CD8-positive, alpha-beta memory T cell (primary cell): ENCODE results near the gene ERBB2. TPM values are rescaled to one million over a fixed set of nuclear protein-coding genes. Genes with fewer than 3 reads are reported as not detected.

ENCODE experiments used
- CTCF ChIA-PET: fragments of 350-600 bp; sonication (Branson Sonifier 250); formaldehyde crosslinking; loops from one replicate; lab custom pipeline; 2021; ENCODE audit warnings: antibody characterized with exemption; lab: Charles Lee
- POLR2A ChIA-PET: fragments of 350-600 bp; sonication (Branson Sonifier 250); formaldehyde crosslinking; loops from one replicate; lab custom pipeline; 2021; ENCODE audit warnings: antibody characterized with exemption; lab: Charles Lee
- DNase-seq, 5 donors: peaks; one replicate each; pipeline versions ENCODE4 v3.0.0 to v3.0.0-alpha.2; 2020 to 2022; ENCODE audit warnings: mixed read lengths in 1 of 5
- H3K27ac ChIP-seq: one replicate; pipeline ENCODE4 v1.7.0; 2013; ENCODE audit warnings: low read depth, mild to moderate bottlenecking, low read length, moderate library complexity
- H3K27me3 ChIP-seq: 2 replicates; pipeline ENCODE4 v1.7.0; 2013; ENCODE audit warnings: low read length, mild to moderate bottlenecking; ENCODE audit not compliant: insufficient read depth, poor library complexity, severe bottlenecking
- H3K36me3 ChIP-seq: 2 replicates; pipeline ENCODE4 v1.7.0; 2013; ENCODE audit warnings: mild to moderate bottlenecking, low read length, moderate library complexity; ENCODE audit not compliant: insufficient read depth
- H3K4me1 ChIP-seq: 2 replicates; pipeline ENCODE4 v1.7.0; 2013; ENCODE audit warnings: mild to moderate bottlenecking, low read length, moderate library complexity; ENCODE audit not compliant: insufficient read depth
- H3K4me3 ChIP-seq: 2 replicates; pipeline ENCODE4 v1.7.0; 2013; ENCODE audit warnings: mild to moderate bottlenecking, low read length
- H3K9me3 ChIP-seq: 2 replicates; pipeline ENCODE4 v1.7.0; 2013; ENCODE audit warnings: mild to moderate bottlenecking, low read length
- H3K27ac Mint-ChIP-seq, 8 donors: one replicate each; pipeline ENCODE4 v1.8.0; 2020 to 2021; ENCODE audit warnings: mixed read lengths in 8 of 8, mild to moderate bottlenecking in 6 of 8, inconsistent platforms in 3 of 8, moderate library complexity in 3 of 8
- H3K27me3 Mint-ChIP-seq, 2 donors: one replicate each; pipeline ENCODE4 v1.8.0; 2020 to 2021; ENCODE audit warnings: mixed read lengths in 2 of 2, mild to moderate bottlenecking in 1 of 2, moderate library complexity in 1 of 2
- H3K36me3 Mint-ChIP-seq, 3 donors: one replicate each; pipeline ENCODE4 v1.8.0; 2020 to 2021; ENCODE audit warnings: mixed read lengths in 3 of 3, inconsistent platforms in 1 of 3, mild to moderate bottlenecking in 1 of 3
- H3K4me1 Mint-ChIP-seq, 3 donors: one replicate each; pipeline ENCODE4 v1.8.0; 2020 to 2021; ENCODE audit warnings: mixed read lengths in 3 of 3, inconsistent platforms in 1 of 3, mild to moderate bottlenecking in 1 of 3
- H3K4me3 Mint-ChIP-seq, 7 donors: one replicate each; pipeline ENCODE4 v1.8.0; 2020 to 2021; ENCODE audit warnings: mixed read lengths in 7 of 7, mild to moderate bottlenecking in 6 of 7, moderate library complexity in 4 of 7, inconsistent platforms in 2 of 7
- H3K9me3 Mint-ChIP-seq, 5 donors: one replicate each; pipeline ENCODE4 v1.8.0; 2020 to 2022; ENCODE audit warnings: mixed read lengths in 5 of 5, mild to moderate bottlenecking in 3 of 5, moderate library complexity in 2 of 5, inconsistent platforms in 1 of 5
- polyA plus RNA-seq: library from polyadenylated mRNA; unstranded; fragments of 300-500 nt; fragmentation: Illumina TruSeq; gene quantifications from one replicate; pipeline ENCODE4 v1.2.3, GENCODE V29; 2021
- total RNA-seq, 2 experiments: library from RNA; stranded (reverse); gene quantifications; one replicate each; pipeline ENCODE4 v1.2.3, GENCODE V29; 2021

The ERBB2 gene
- total and polyA plus RNA-seq, 3 experiments from 2014 or later, result 2.4 to 3.9 (median 3.6) TPM

DNA sequence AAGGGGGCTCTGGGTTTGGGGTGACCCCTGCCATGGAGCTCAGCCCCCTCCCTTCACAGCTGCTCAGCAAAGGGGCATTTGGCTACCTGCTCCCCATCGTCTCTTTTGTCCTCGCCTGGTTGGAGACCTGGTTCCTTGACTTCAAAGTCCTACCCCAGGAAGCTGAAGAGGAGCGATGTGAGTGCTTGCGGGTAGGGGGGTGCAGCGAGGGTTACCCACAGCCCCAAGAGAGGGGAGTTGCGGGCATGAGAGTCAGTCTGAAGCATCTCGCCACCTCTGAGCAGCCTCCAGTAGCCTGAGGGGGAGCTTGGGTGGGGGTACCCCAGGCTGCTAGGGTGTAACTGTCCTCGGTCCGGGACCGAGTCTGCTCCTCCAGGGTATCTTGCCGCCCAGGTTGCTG is 41.5 kb upstream of the ERBB2 start:
- DNase-seq, result peak in 1 of 5 donors; percentile 57
- Histone ChIP-seq H3K4me3 (no peak overlapping the region), H3K27me3 (no peaks in the 10 kb centered on the region), H3K9me3 (no peaks in the 10 kb centered on the region), H3K27ac (no peak overlapping the region), H3K36me3 (peaks cover 24% of the 10 kb centered on the region), H3K4me1 (peaks cover 33% of the 10 kb centered on the region)
- peaks cover 11 to 19% (median 13%) of the 10 kb centered on the region in 3 donors for H3K4me1 Mint-ChIP-seq
- POLR2A ChIA-PET, result interaction anchor here (0.6 to 0.9 kb wide), 2 partner anchors 26 to 515 kb away, joined by 3 read pairs; no protein-coding TSS in a partner anchor
- no peaks in the 10 kb centered on the region for H3K9me3 Mint-ChIP-seq
- no peak overlapping the region for H3K4me3 Mint-ChIP-seq
- H3K36me3 Mint-ChIP-seq, result peaks cover 0 to 74% (median 14%) of the 10 kb centered on the region in 3 donors
- peaks cover 0 to 1% of the 10 kb centered on the region in 2 donors for H3K27me3 Mint-ChIP-seq
- no peak overlapping the region for H3K27ac Mint-ChIP-seq
- CTCF ChIA-PET, result no interaction called here

DNA sequence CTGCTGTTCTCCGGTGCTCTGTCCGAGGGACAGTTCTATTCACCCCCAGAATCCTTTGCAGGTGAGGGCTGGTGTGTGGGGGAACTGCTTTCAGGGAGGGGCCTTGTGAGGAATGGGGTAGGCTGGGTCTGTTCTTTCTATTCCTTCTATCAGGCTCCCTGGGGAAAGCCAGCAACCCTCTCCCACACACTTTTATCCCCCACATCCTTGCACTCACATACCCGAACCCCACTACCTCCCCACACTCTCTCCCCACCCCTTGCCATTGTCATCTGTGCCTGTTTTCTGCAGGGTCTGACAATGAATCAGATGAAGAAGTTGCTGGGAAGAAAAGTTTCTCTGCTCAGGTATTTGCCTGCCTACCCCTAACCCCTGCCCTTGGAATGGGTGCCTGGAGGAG is 41.1 kb upstream of the ERBB2 start:
- Mint-ChIP-seq H3K27ac (peak overlapping the region in 1 of 8 donors; percentile 63), H3K27me3 (peaks cover 0 to 1% of the 10 kb centered on the region in 2 donors), H3K9me3 (no peaks in the 10 kb centered on the region), H3K4me1 (peaks cover 9 to 15% (median 10%) of the 10 kb centered on the region in 3 donors), H3K36me3 (peaks cover 0 to 72% (median 12%) of the 10 kb centered on the region in 3 donors), H3K4me3 (no peak overlapping the region)
- Histone ChIP-seq H3K27me3 (no peaks in the 10 kb centered on the region), H3K27ac (no peak overlapping the region), H3K4me1 (peaks cover 28% of the 10 kb centered on the region), H3K9me3 (no peaks in the 10 kb centered on the region), H3K4me3 (no peak overlapping the region), H3K36me3 (peaks cover 24% of the 10 kb centered on the region)
- no peak for DNase-seq
- ChIA-PET CTCF (no interaction called here), POLR2A (interaction anchor here (0.9 kb wide), 1 partner anchor 25 kb away, joined by 3 read pairs; no protein-coding TSS in a partner anchor)

DNA sequence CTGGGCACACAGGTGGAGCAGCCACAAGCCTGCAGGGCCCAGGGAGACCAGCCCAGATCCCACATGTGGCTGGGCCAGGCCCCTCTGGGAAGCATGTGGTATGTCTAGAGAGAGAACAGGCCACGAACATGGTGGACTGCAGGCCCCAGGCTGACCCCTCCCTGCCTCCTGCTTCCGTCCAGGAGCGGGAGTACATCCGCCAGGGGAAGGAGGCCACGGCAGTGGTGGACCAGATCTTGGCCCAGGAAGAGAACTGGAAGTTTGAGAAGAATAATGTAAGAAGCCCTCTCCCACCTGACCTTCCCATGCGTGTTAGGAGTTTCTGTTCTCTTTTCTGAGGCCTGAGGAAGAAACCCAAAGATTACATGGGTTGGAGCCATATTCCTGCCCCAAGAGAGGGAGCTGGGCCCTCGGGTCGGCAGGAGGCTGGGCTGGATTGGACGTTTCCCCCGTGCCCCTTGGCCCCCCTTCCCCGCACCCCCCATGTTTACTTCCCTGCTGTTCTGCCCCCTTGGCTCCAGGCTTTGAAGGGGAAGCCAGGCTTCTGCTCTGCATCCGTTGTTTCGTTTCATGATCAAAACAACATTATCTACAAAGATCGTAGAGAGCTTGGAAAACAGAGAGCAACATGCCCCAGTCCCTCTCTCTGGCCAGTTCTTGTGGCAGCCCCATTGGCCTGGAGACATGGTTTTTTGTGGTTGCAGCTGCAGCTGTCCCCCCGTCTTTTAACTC is 40.4 kb upstream of the ERBB2 start:
- no peak overlapping the region for H3K4me3 ChIP-seq
- no peak overlapping the region for H3K27ac ChIP-seq
- CTCF ChIA-PET, result interaction anchor here (0.8 kb wide), 1 partner anchor 38 kb away, joined by 3 read pairs; no protein-coding TSS in a partner anchor
- peaks cover 22% of the 10 kb centered on the region for H3K4me1 ChIP-seq
- H3K27ac Mint-ChIP-seq, result peak overlapping the region in 1 of 8 donors; percentile 71
- H3K9me3 Mint-ChIP-seq, result no peaks in the 10 kb centered on the region
- H3K9me3 ChIP-seq, result no peaks in the 10 kb centered on the region
- H3K4me3 Mint-ChIP-seq, result peak overlapping the region in 1 of 7 donors; percentile 19
- peaks cover 0 to 69% (median 9%) of the 10 kb centered on the region in 3 donors for H3K36me3 Mint-ChIP-seq
- DNase-seq, result peak in 1 of 5 donors; percentile 45
- POLR2A ChIA-PET, result no interaction called here
- peaks cover 0 to 1% of the 10 kb centered on the region in 2 donors for H3K27me3 Mint-ChIP-seq
- H3K27me3 ChIP-seq, result no peaks in the 10 kb centered on the region
- H3K4me1 Mint-ChIP-seq, result peaks cover 6 to 11% (median 7%) of the 10 kb centered on the region in 3 donors
- peaks cover 21% of the 10 kb centered on the region for H3K36me3 ChIP-seq

DNA sequence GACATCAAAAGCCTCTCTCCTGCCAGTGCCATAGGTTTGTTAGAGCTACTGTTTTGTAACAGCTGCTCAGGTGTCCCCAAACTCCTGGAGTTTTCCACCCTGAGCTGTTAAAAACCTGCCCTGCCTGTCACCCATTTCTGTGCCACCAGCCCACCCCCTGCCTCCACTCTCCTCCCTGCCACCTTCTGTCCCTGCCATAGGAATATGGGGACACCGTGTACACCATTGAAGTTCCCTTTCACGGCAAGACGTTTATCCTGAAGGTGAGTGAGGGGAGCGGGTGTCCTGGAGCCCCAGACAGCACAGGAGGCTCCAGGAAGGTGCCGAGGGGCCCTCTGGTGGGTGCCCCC is 39.9 kb upstream of the ERBB2 start:
- H3K4me1 ChIP-seq, result peaks cover 16% of the 10 kb centered on the region
- Mint-ChIP-seq H3K27me3 (peaks cover 0 to 1% of the 10 kb centered on the region in 2 donors), H3K36me3 (peaks cover 0 to 64% (median 4%) of the 10 kb centered on the region in 3 donors), H3K9me3 (no peaks in the 10 kb centered on the region), H3K4me1 (peaks cover 5 to 7% (median 6%) of the 10 kb centered on the region in 3 donors), H3K4me3 (peak overlapping the region in 1 of 7 donors; percentile 19), H3K27ac (no peak overlapping the region)
- H3K36me3 ChIP-seq, result peaks cover 21% of the 10 kb centered on the region
- no peak overlapping the region for H3K27ac ChIP-seq
- POLR2A ChIA-PET, result no interaction called here
- DNase-seq, result no peak
- no peak overlapping the region for H3K4me3 ChIP-seq
- no peaks in the 10 kb centered on the region for H3K27me3 ChIP-seq
- no peaks in the 10 kb centered on the region for H3K9me3 ChIP-seq
- CTCF ChIA-PET, result interaction anchor here (0.8 kb wide), 1 partner anchor 38 kb away, joined by 3 read pairs; no protein-coding TSS in a partner anchor

DNA sequence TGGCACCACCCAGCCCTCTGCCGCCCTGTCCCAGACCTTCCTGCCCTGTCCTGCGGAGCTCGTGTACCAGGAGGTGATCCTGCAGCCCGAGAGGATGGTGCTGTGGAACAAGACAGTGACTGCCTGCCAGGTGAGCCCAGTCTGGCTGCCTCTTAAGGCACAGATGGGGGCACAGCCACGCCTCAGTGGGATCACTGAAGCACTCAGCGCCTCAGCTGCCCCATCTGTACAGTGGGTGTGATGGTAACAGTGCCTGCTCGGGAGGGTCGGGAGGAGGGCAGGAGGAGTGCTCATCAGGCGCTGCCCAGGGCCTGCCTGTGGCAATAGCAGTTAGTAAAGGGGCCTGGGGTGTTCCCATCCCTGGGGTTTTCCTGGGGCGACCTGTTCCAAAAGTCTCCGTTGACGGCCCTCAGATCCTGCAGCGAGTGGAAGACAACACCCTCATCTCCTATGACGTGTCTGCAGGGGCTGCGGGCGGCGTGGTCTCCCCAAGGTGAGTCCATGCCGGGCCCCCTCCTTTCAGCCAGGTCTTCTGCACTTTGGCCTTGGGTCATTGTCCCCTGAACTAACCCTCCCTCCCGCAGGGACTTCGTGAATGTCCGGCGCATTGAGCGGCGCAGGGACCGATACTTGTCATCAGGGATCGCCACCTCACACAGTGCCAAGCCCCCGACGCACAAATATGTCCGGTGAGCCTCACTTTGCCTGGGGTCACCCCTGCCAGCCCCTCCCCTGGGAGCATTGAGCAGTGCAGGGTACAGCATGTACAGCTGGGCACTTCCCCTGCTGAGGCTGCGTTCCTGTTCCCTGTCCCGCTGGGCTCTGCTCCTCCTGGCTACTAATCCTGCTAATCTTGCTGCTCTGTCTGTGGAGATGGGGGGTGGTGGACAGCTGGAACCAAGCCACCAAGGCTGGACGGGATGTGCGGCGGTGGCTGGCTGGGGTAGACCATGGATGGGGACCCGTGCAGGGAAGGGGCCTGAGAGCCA is 39.2 kb upstream of the ERBB2 start:
- Mint-ChIP-seq H3K27ac (peak overlapping the region in 3 of 8 donors; percentile 17 to 37 (median 29)), H3K4me3 (no peak overlapping the region), H3K27me3 (peaks cover 1 to 2% of the 10 kb centered on the region in 2 donors), H3K9me3 (no peaks in the 10 kb centered on the region), H3K36me3 (peaks cover 0 to 57% (median 4%) of the 10 kb centered on the region in 3 donors), H3K4me1 (peaks cover under 1% of the 10 kb centered on the region in 3 donors)
- H3K4me3 ChIP-seq, result no peak overlapping the region
- H3K36me3 ChIP-seq, result peaks cover 21% of the 10 kb centered on the region
- no peak for DNase-seq
- H3K27ac ChIP-seq, result no peak overlapping the region
- H3K27me3 ChIP-seq, result no peaks in the 10 kb centered on the region
- ChIA-PET POLR2A (no interaction called here), CTCF (no interaction called here)
- peaks cover 16% of the 10 kb centered on the region for H3K4me1 ChIP-seq
- no peaks in the 10 kb centered on the region for H3K9me3 ChIP-seq

DNA sequence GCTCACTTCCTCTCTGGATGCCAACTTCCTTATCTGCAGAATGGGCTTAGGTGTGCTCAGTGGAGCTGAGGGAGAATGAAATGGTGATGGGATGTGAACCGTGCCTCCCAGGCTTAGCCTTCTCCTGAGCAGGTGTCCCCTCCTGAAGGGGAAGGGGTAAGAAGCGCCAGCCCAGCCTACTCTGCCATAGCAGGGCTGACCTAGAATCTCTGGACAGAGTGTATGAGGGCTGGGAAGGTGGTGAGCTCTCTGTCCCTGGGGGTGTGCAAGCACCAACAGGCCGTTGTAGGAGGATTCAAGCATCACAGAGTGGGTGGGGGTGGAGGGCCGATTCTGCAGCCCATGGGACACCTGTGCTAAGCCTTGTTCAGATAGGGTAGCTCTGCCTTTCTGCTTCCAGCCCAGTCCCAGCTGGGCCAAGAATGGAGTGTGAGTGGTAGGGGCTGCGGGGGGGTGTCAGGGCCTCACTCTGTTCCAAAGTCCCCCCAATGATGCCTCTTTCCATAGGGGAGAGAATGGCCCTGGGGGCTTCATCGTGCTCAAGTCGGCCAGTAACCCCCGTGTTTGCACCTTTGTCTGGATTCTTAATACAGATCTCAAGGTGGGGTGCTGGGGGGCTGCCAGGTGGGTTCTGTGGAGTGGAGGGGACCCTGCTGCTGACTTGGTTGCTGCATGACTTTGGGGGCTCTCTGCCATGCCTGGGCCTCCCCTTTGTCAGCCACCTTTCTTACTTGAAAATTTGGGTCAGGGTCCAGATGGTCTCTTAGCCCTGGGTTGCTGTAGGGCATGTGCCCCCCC is 37.9 kb upstream of the ERBB2 start:
- Histone ChIP-seq H3K9me3 (no peaks in the 10 kb centered on the region), H3K27ac (no peak overlapping the region), H3K4me1 (peaks cover 16% of the 10 kb centered on the region), H3K27me3 (no peaks in the 10 kb centered on the region), H3K36me3 (peaks cover 21% of the 10 kb centered on the region), H3K4me3 (no peak overlapping the region)
- H3K9me3 Mint-ChIP-seq, result no peaks in the 10 kb centered on the region
- DNase-seq, result no peak
- H3K36me3 Mint-ChIP-seq, result peaks cover 0 to 53% (median 4%) of the 10 kb centered on the region in 3 donors
- ChIA-PET POLR2A (no interaction called here), CTCF (no interaction called here)
- peak overlapping the region in 2 of 8 donors; percentile 17 to 37 for H3K27ac Mint-ChIP-seq
- no peak overlapping the region for H3K4me3 Mint-ChIP-seq
- peaks cover 0 to 1% (median 0%) of the 10 kb centered on the region in 3 donors for H3K4me1 Mint-ChIP-seq
- peaks cover 2 to 9% of the 10 kb centered on the region in 2 donors for H3K27me3 Mint-ChIP-seq
